ENCODE results near the gene ABCC3.

The ABCC3 gene

DNA sequence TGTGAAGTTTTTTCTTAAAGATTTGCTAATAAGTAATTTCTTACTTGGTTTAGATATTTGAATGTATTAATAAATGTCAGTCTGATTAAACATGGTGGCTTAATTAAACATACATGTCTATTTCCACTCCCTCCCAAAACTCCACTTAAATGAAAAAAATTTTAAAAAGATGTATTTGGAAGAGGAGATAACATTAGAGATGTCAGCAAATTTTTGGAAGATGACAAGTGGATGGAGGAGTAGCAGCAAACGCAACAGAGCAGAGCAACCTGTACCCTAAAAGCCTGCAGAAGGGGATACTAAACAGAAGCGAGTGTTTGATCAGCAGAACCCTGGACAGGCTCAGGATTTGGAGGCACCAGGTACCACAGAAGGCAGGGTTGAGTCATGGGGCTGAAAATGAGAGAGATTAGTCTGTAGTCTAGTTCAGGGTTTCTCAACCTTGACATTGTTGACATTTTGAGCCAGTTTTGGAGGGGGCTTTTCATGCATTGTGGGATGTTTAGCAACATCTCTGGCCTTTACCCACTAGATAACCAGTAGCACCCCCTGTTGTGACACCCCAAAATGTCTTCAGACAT is 102.5 kb downstream of the ABCC3 start:
- DNase-seq (ENCODE audit: low spot score): no peak

DNA sequence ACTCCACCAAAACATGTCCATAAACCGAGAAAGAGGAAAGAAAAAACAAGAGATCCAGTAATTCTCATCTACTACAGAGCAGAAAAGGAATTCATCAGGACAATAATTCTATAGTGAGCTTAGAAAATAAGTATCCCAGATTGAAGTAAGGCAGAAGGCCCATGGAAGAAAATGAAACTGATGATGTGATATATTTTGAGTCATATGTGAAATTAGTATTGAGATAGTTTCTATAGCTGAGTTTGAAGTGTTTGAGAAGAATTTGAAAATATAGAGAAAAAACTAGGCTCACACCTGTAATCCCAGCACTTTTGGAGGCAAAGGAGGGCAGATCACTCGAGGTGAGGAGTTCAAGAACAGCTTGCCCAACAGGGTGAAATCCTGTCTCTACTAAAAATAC is 104.4 kb downstream of the ABCC3 start:
- no peak for DNase-seq (ENCODE audit: low spot score)
